ENCODE results near the gene MPC1. TPM values are rescaled to one million over a fixed set of nuclear protein-coding genes. Genes with fewer than 3 reads are reported as not detected.

The MPC1 gene
- total and polyA plus RNA-seq, 2 experiments from 2014 or later, result 15.5 to 39.4 TPM

GRCh38 chr6:166375013-166375412 lies 7.7 kb downstream of the MPC1 start:
- TF ChIP-seq CREB1 (CRISPR knock-in tag; IDR thresholded peaks at IDR 0.05; ENCODE audit: low read depth), result no peak
- no peak for TF ChIP-seq NANOG (IDR thresholded peaks at IDR 0.05; ENCODE audit: borderline replicate concordance)
- TF ChIP-seq EZH2phosphoT487 (IDR thresholded peaks at IDR 0.05; ENCODE audit: unreplicated experiment), result no peak
- no peak for TF ChIP-seq ETS1 (IDR thresholded peaks at IDR 0.05)
- TF ChIP-seq JUNB (IDR thresholded peaks at IDR 0.05; ENCODE audit: unreplicated experiment), result no peak
- no peak for TF ChIP-seq ZNF331 (CRISPR knock-in tag; IDR thresholded peaks at IDR 0.05; ENCODE audit: low read depth)
- no peak for TF ChIP-seq ZNF462 (CRISPR knock-in tag; IDR thresholded peaks at IDR 0.05)
- no peaks in the 10 kb centered on the region for H3K9me2 ChIP-seq (ENCODE audit: insufficient read depth)
- Mint-ChIP-seq H3K36me3 (ENCODE audit: low read depth) (no peaks in the 10 kb centered on the region), H3K9me3 (peaks cover 3% of the 10 kb centered on the region; the same call in 2 of the 3 replicates), H3K27ac (peak overlapping the region; percentile 19; the same call in 1 of the 2 replicates), H3K4me3 (no peak overlapping the region), H3K4me1 (peaks cover 15% of the 10 kb centered on the region), H3K27me3 (ENCODE audit: insufficient read depth, low read depth, poor library complexity) (no peaks in the 10 kb centered on the region)
- DNase-seq (ENCODE audit: low spot score) (no peak), ATAC-seq (no peak)
- H3K27ac ChIP-seq (ENCODE audit: low read depth), result no peak overlapping the region; the same call in 1 of the 2 replicates
- H3K36me3 ChIP-seq (ENCODE audit: insufficient read depth), result no peaks in the 10 kb centered on the region
- H3K4me1 ChIP-seq (ENCODE audit: insufficient read depth), result peaks cover 9% of the 10 kb centered on the region
- no peaks in the 10 kb centered on the region for H4K20me1 ChIP-seq (replicated peaks; ENCODE audit: insufficient read depth)
- no peak overlapping the region for H3K4me3 ChIP-seq
- peaks cover 16% of the 10 kb centered on the region for H3K79me2 ChIP-seq (replicated peaks; ENCODE audit: insufficient read depth)
- no peaks in the 10 kb centered on the region for H3F3A ChIP-seq (replicated peaks; ENCODE audit: low read depth)
- H3K4me2 ChIP-seq, result no peak overlapping the region
- no peak overlapping the region for H2AFZ ChIP-seq
- no peaks in the 10 kb centered on the region for H3K27me3 ChIP-seq (ENCODE audit: insufficient read depth)

All from GM23338 (cell line).